ENCODE measurements around the gene MYO15B. TPM values are rescaled to one million over a fixed set of nuclear protein-coding genes. Genes with fewer than 3 reads are reported as not detected.

Gene MYO15B
- total RNA-seq, 1 donor from 2014 or later = 193 TPM

GRCh38 chr17:75623386-75623785 lies 35.8 kb downstream of the MYO15B start:
- H3K27ac ChIP-seq = no peak overlapping the region
- ATAC-seq (no peak), DNase-seq (no peak)
- H3K4me1 ChIP-seq = no peaks in the 10 kb centered on the region
- no peak overlapping the region for H3K4me3 ChIP-seq
- no peaks in the 10 kb centered on the region for H3K9me3 ChIP-seq
- peaks cover 56% of the 10 kb centered on the region for H3K36me3 ChIP-seq
- intact Hi-C loops (cut with DNase I) = no loop called here
- no peak for TF ChIP-seq CTCF (IDR thresholded peaks at IDR 0.05)
- no peaks in the 10 kb centered on the region for H3K27me3 ChIP-seq

DNA sequence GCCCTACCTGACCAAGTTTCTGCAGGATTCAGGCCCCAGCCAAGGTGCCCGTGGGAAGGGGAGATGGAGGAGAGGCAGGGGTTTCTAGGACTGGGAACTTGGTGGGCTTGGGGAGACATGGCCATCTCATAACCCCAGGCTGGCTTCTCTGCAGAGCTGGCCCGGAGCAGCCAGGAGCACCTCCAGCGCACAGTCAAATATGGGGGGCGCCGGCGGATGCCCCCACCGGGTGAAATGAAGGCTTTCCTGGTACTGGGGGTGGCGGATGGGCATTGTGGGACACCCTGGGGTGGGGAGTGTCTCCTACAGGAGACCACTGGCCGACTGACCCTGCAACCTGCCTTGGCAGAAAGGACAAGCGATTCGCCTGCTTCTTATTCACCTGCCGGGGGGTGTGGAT lies 36.4 kb downstream of the MYO15B start:
- Histone ChIP-seq H3K27me3 (no peaks in the 10 kb centered on the region), H3K9me3 (no peaks in the 10 kb centered on the region), H3K27ac (no peak overlapping the region), H3K4me1 (no peaks in the 10 kb centered on the region), H3K4me3 (no peak overlapping the region), H3K36me3 (peaks cover 50% of the 10 kb centered on the region)
- no peak for TF ChIP-seq CTCF (IDR thresholded peaks at IDR 0.05)
- DNase-seq (no peak), ATAC-seq (no peak)
- intact Hi-C loops (cut with DNase I) = no loop called here

DNA sequence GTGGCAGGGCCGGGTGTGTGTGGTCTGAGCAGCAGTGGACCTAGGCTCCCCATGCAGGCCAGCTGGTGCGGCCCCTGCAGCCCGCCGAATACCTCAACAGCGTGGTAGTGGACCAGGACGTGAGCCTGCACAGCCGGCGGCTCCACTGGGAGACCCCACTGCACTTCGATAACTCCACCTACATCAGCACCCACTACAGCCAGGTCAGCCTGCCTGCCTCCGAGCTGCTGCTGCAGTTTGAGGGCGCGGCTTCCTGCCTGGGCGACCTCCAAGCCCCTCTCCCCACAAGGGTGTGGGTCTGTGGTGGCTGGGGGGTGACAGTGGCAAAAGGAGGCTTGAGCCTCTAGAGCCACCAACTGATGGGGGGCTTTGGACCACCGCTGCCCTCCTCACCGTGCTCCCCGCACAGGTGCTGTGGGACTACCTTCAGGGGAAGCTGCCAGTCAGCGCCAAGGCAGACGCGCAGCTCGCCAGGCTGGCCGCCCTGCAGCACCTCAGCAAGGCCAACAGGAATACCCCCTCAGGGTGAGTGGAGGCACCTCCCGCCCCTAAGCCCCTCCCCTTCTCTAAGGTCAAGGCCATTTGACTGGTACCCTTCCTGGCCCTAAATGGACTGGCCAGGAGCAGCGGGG lies 37.2 kb downstream of the MYO15B start:
- no peak for TF ChIP-seq CTCF (IDR thresholded peaks at IDR 0.05)
- intact Hi-C loops (cut with DNase I) = no loop called here

DNA sequence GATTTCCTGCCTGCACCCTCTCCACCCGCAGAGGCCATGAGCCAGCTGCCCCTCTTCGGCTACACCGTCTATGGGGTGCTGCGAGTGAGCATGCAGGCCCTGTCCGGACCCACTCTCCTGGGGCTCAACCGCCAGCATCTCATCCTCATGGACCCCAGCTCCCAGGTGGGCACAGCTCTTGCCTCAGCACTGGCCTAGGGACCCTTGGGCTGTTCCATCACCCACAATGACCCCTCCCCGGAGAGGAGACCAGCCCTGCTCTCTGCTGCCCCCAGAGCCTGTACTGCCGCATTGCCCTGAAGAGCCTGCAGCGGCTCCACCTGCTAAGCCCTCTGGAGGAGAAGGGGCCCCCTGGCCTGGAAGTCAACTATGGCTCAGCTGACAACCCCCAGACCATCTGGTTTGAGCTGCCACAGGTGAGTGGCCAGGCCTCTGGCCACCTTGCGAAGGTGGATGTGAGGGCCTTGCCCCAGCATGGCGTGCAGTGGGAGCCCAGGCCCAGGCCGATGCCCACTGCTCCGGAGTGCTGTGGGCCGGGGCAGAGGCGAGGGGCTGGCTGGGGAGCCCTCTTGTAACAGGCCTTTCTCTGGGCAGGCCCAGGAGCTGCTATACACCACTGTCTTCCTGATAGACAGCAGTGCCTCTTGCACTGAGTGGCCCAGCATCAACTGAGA lies 38.4 kb downstream of the MYO15B start:
- peak; percentile 7 for ATAC-seq
- Histone ChIP-seq H3K36me3 (peaks cover 50% of the 10 kb centered on the region), H3K27ac (no peak overlapping the region), H3K27me3 (no peaks in the 10 kb centered on the region), H3K4me1 (no peaks in the 10 kb centered on the region), H3K4me3 (no peak overlapping the region), H3K9me3 (no peaks in the 10 kb centered on the region)
- intact Hi-C loops (cut with DNase I) = no loop called here
- DNase-seq = no peak
- peak; percentile 43 for TF ChIP-seq CTCF (IDR thresholded peaks at IDR 0.05)

More for the DNA sequence above, 37.2 kb downstream of the MYO15B start:
- Histone ChIP-seq H3K27me3 (no peaks in the 10 kb centered on the region), H3K9me3 (no peaks in the 10 kb centered on the region), H3K36me3 (peaks cover 43% of the 10 kb centered on the region), H3K4me1 (no peaks in the 10 kb centered on the region), H3K27ac (no peak overlapping the region), H3K4me3 (no peak overlapping the region)
- DNase-seq (no peak), ATAC-seq (no peak)

DNA sequence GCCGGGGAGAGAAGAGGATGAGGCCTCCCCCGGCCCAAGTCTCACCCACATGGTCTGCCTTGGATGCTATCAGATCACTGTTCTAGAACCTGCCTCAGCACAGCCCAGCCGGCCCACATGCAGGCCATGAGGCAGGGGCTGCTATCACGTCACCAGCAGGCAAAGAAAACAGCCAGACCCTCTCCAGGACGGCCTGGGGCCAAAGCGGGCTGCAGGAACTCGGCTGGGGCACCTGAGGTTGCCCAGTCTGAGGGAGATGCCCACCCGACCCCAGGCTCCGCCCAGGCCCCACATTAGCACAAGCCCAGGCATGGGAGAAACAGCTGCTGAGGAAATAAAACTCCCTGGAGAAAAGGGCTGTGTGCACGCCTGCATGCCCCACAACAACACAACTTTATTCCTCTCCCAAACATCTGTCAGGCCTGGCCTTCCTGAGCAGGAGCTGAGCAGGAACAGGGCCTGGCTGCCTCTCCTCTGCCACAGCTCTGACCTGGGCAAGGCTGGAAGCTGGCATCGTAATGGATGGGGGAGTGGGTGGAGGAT lies 39.0 kb downstream of the MYO15B start:
- no peaks in the 10 kb centered on the region for H3K9me3 ChIP-seq
- DNase-seq = no peak
- intact Hi-C loops (cut with DNase I) = no loop called here
- no peak for TF ChIP-seq CTCF (IDR thresholded peaks at IDR 0.05)
- peaks cover 46% of the 10 kb centered on the region for H3K36me3 ChIP-seq
- no peaks in the 10 kb centered on the region for H3K27me3 ChIP-seq
- no peak for ATAC-seq
- H3K4me3 ChIP-seq = no peak overlapping the region
- no peak overlapping the region for H3K27ac ChIP-seq
- H3K4me1 ChIP-seq = no peaks in the 10 kb centered on the region
